ENCODE results near the gene UTY. TPM values are rescaled to one million over a fixed set of nuclear protein-coding genes. Genes with fewer than 3 reads are reported as not detected.

UTY gene
- total and polyA plus RNA-seq, 7 donors = 2.3 to 42.1 (median 18.6) TPM; not detected in 3

DNA sequence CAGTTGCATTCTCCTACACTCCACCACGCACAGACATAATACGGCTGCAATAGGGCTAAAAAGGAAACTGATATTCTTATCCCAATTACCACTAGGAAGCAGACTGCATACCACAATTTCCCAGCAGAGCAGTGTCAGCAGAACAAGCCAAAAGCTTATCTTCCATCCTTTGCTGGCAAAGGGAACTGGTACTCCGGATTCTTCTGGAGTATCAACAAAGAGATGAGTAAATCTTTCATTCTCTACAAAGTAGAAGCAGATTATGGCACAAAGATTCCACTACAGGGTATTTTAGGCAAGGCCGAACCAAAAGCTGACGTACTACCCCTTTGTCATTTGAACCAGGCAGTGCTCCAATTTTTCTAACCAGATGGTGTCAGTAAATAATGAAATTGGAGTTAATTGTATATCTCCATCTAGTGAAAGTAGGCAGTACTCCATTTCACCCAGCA, 56.5 kb downstream of the UTY start:
- Histone ChIP-seq H3K27ac (peak overlapping the region in 1 of 4 donors; percentile 42), H3K4me1 (peaks cover 0 to 13% (median 0%) of the 10 kb centered on the region in 4 donors), H3K4me3 (no peak overlapping the region), H3K27me3 (no peaks in the 10 kb centered on the region), H3K36me3 (no peaks in the 10 kb centered on the region), H3K9me3 (peaks cover 0 to 2% (median 0%) of the 10 kb centered on the region in 4 donors)
- WGBS, 2 donors = 55 to 75% methylated on average over 5 of the region's 5 CpGs
- TF ChIP-seq EP300 (IDR thresholded peaks at IDR 0.05) = no peak
- no peak for TF ChIP-seq POLR2A (IDR thresholded peaks at IDR 0.05)
- TF ChIP-seq, protein P1, sequence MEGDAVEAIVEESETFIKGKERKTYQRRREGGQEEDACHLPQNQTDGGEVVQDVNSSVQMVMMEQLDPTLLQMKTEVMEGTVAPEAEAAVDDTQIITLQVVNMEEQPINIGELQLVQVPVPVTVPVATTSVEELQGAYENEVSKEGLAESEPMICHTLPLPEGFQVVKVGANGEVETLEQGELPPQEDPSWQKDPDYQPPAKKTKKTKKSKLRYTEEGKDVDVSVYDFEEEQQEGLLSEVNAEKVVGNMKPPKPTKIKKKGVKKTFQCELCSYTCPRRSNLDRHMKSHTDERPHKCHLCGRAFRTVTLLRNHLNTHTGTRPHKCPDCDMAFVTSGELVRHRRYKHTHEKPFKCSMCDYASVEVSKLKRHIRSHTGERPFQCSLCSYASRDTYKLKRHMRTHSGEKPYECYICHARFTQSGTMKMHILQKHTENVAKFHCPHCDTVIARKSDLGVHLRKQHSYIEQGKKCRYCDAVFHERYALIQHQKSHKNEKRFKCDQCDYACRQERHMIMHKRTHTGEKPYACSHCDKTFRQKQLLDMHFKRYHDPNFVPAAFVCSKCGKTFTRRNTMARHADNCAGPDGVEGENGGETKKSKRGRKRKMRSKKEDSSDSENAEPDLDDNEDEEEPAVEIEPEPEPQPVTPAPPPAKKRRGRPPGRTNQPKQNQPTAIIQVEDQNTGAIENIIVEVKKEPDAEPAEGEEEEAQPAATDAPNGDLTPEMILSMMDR (IDR thresholded peaks at IDR 0.05) = no peak
- intact Hi-C loops (cut with DNase I) = no loop called here
- DNase-seq = no peak

DNA sequence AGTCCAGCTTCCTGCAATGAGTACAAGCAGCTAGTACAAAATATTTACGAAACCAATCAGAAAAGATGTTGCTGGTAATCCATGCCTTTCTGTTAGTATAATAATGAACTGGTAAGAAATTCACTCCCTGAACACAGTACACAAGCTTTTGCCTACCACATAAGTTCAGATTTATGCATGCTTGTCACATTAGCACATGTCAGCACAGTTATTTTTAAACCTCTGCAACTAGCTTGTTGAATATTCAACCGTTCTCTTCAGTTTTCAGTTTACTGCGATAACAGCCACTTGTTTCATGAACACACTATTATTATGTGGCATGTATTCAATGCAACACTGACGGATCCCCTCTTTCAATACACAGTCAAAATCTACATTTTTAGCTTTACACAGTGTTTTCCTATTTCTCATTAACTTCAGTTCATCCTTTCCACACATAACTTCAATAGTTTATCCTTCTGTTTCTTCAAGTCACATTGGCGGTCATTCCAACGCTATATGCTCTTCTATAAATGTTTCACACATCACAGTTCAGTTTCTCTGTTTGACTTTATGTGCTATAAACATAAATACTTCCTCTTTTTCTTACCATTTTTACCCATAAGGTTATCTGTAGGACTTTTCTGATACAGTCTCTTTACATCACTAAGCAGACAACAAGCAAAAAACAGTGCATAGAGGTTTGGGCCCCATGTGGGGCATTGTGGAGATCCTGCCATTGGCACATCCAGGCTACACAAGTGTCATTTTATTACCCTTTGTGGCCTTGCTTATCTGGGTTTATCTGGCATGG, 62.8 kb downstream of the UTY start:
- Histone ChIP-seq H3K4me1 (peaks cover 0 to 13% (median 3%) of the 10 kb centered on the region in 4 donors), H3K36me3 (no peaks in the 10 kb centered on the region), H3K4me3 (no peak overlapping the region), H3K27ac (no peak overlapping the region), H3K27me3 (no peaks in the 10 kb centered on the region), H3K9me3 (no peaks in the 10 kb centered on the region)
- TF ChIP-seq POLR2AphosphoS5 (IDR thresholded peaks at IDR 0.05) (no peak), POLR2A (IDR thresholded peaks at IDR 0.05) (no peak), EP300 (IDR thresholded peaks at IDR 0.05) (no peak)
- TF ChIP-seq, protein P1 (IDR thresholded peaks at IDR 0.05) = no peak
- intact Hi-C loops (cut with DNase I) = no loop called here
- no peak for DNase-seq
- WGBS, 2 donors = 72 to 77% methylated on average over 6 of the region's 6 CpGs

DNA sequence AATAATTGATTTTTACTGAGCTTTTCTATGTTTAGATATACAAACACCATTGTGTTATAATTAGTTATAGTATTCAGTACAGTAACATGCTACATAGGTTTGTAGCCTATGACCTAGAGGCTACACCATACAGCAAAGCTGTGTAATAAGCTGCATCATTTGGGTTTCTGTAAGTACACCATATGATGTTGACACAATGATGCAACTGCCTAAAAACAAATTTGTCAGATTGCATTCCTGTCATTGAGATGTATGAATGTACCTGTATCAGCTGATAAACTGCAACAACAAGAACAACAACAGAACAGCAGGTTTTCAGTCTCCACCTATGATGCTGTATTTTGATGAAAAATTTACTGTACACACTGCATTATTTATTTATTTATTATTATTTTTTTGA, 64.3 kb downstream of the UTY start:
- Histone ChIP-seq H3K4me1 (peaks cover 0 to 13% (median 3%) of the 10 kb centered on the region in 4 donors), H3K36me3 (no peaks in the 10 kb centered on the region), H3K27me3 (no peaks in the 10 kb centered on the region), H3K27ac (no peak overlapping the region), H3K4me3 (no peak overlapping the region), H3K9me3 (no peaks in the 10 kb centered on the region)
- no peak for DNase-seq
- intact Hi-C loops (cut with DNase I) = no loop called here
- TF ChIP-seq POLR2A (IDR thresholded peaks at IDR 0.05) = no peak
- no peak for TF ChIP-seq EP300 (IDR thresholded peaks at IDR 0.05)
- no peak for TF ChIP-seq POLR2AphosphoS5 (IDR thresholded peaks at IDR 0.05)
- TF ChIP-seq, protein P1 (IDR thresholded peaks at IDR 0.05) = no peak

DNA sequence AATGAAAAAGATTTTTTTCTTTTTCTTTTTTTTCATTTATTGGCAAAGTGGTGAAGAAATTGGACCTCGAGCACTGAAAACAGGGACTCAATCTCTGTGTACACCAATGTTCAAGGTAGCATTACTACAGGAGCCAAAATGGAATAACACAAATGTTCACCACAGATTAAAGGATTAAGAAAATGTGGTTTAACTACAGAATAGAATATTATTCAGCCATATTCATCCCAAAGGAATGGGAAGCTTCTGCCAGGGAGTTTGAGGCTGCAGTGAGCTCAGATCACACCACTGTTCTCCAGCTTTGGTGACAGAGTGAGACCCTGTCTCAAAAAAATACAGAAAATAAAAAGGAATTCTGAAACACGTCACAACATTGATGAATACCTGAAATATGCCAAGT, 81.0 kb downstream of the UTY start:
- Histone ChIP-seq H3K4me1 (no peaks in the 10 kb centered on the region), H3K36me3 (no peaks in the 10 kb centered on the region), H3K4me3 (no peak overlapping the region), H3K9me3 (no peaks in the 10 kb centered on the region), H3K27ac (no peak overlapping the region), H3K27me3 (no peaks in the 10 kb centered on the region)
- DNase-seq = no peak
- TF ChIP-seq POLR2AphosphoS5 (IDR thresholded peaks at IDR 0.05) (no peak), POLR2A (IDR thresholded peaks at IDR 0.05) (no peak), EP300 (IDR thresholded peaks at IDR 0.05) (no peak)
- TF ChIP-seq, protein P1 (IDR thresholded peaks at IDR 0.05) = no peak
- WGBS, 2 donors = 92 to 96% methylated on average over 2 of the region's 2 CpGs
- intact Hi-C loops (cut with DNase I) = no loop called here

Measured in sigmoid colon (tissue), 7 donors.